ENCODE data around the gene CHCHD10. TPM values are rescaled to one million over a fixed set of nuclear protein-coding genes. Genes with fewer than 3 reads are reported as not detected.

The CHCHD10 gene
- total RNA-seq, 1 donor from 2014 or later, result 12.0 TPM

DNA sequence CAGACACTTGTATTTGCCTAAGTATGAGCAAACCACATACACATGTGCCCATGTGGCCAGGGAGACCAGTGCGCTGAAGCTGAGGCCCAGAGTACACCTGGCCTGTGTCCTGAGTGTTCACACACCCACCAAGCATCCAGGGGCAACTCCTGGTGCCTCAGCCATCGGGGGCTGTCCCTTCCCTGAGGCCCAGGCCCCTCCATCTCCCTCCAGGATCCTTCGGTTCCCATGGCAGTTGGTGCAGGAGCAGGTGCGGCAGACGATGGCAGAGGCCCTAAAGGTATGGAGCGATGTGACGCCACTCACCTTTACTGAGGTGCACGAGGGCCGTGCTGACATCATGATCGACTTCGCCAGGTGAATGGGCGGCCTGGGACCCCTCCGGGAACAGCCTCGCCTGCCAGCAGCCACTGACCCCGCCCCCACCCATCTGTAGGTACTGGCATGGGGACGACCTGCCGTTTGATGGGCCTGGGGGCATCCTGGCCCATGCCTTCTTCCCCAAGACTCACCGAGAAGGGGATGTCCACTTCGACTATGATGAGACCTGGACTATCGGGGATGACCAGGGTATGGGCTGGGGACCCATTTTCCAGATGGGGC is 12.5 kb upstream of the CHCHD10 start:
- intact Hi-C loops (cut with DNase I), result no loop called here
- DNase-seq (ENCODE audit: extremely low spot score in 2 of 2), result no peak
- H3K4me3 ChIP-seq, result no peak overlapping the region

DNA sequence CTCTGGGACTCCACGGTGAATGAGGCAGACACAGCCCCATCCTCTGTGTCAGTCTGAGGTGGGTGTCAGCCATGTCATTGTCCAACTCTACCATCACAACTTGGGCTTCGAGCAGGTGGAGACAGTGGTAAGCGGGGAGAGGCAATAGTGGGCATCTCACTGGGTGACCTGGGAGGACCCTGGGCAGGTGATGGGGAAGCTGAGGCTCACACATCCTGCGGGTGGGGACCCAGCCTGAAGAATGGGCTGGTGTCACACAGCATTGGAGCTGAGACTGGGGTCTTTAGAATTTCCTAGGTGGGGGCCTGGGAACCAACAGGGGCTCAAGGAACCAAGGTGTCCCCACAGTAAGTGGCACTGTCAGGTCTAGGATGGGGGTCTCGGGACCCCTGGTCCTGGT is 12.0 kb upstream of the CHCHD10 start:
- no peak overlapping the region for H3K4me3 ChIP-seq
- no peak overlapping the region for H3K27ac ChIP-seq
- no peaks in the 10 kb centered on the region for H3K9me3 ChIP-seq
- peaks cover 31% of the 10 kb centered on the region for H3K4me1 ChIP-seq
- TF ChIP-seq POLR2A (IDR thresholded peaks at IDR 0.05) (no peak), POLR2AphosphoS5 (IDR thresholded peaks at IDR 0.05; ENCODE audit: insufficient read depth in 1 of 2, low read depth in 1 of 2) (no peak)
- TF ChIP-seq, protein P1, sequence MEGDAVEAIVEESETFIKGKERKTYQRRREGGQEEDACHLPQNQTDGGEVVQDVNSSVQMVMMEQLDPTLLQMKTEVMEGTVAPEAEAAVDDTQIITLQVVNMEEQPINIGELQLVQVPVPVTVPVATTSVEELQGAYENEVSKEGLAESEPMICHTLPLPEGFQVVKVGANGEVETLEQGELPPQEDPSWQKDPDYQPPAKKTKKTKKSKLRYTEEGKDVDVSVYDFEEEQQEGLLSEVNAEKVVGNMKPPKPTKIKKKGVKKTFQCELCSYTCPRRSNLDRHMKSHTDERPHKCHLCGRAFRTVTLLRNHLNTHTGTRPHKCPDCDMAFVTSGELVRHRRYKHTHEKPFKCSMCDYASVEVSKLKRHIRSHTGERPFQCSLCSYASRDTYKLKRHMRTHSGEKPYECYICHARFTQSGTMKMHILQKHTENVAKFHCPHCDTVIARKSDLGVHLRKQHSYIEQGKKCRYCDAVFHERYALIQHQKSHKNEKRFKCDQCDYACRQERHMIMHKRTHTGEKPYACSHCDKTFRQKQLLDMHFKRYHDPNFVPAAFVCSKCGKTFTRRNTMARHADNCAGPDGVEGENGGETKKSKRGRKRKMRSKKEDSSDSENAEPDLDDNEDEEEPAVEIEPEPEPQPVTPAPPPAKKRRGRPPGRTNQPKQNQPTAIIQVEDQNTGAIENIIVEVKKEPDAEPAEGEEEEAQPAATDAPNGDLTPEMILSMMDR (IDR thresholded peaks at IDR 0.05), result no peak
- intact Hi-C loops (cut with DNase I), result no loop called here
- H3K36me3 ChIP-seq, result no peaks in the 10 kb centered on the region
- DNase-seq (ENCODE audit: extremely low spot score in 2 of 2), result no peak
- H3K27me3 ChIP-seq, result no peaks in the 10 kb centered on the region

More for the DNA sequence above, 12.5 kb upstream of the CHCHD10 start:
- Histone ChIP-seq H3K27me3 (no peaks in the 10 kb centered on the region), H3K4me1 (peaks cover 26% of the 10 kb centered on the region), H3K9me3 (no peaks in the 10 kb centered on the region), H3K27ac (no peak overlapping the region), H3K36me3 (no peaks in the 10 kb centered on the region)
- TF ChIP-seq POLR2AphosphoS5 (IDR thresholded peaks at IDR 0.05; ENCODE audit: insufficient read depth in 1 of 2, low read depth in 1 of 2), result no peak
- TF ChIP-seq, protein P1 (IDR thresholded peaks at IDR 0.05), result no peak
- TF ChIP-seq POLR2A (IDR thresholded peaks at IDR 0.05), result no peak

DNA sequence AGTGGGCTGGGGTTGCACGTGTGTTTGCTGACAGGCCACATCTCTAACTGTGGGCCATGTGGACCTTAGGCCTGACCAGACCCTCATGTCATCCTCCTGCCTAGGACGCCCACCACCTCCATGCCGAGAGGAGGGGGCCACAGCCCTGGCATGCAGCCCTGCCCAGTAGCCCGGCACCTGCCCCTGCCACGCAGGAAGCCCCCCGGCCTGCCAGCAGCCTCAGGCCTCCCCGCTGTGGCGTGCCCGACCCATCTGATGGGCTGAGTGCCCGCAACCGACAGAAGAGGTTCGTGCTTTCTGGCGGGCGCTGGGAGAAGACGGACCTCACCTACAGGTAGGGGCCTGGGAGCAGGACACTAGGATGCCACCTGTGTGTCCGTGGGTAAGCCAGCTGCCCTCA is 11.3 kb upstream of the CHCHD10 start:
- TF ChIP-seq POLR2A (IDR thresholded peaks at IDR 0.05), result no peak
- TF ChIP-seq, protein P1 (IDR thresholded peaks at IDR 0.05), result no peak
- TF ChIP-seq POLR2AphosphoS5 (IDR thresholded peaks at IDR 0.05; ENCODE audit: insufficient read depth in 1 of 2, low read depth in 1 of 2), result no peak
- intact Hi-C loops (cut with DNase I), result no loop called here
- H3K4me1 ChIP-seq, result peaks cover 37% of the 10 kb centered on the region
- H3K9me3 ChIP-seq, result no peaks in the 10 kb centered on the region
- no peak for DNase-seq (ENCODE audit: extremely low spot score in 2 of 2)
- no peak overlapping the region for H3K4me3 ChIP-seq
- no peak overlapping the region for H3K27ac ChIP-seq
- no peaks in the 10 kb centered on the region for H3K27me3 ChIP-seq
- H3K36me3 ChIP-seq, result no peaks in the 10 kb centered on the region

GRCh38 chr22:23778577-23778900 is 10.8 kb upstream of the CHCHD10 start:
- H3K4me3 ChIP-seq, result no peak overlapping the region
- no peaks in the 10 kb centered on the region for H3K9me3 ChIP-seq
- no peaks in the 10 kb centered on the region for H3K27me3 ChIP-seq
- peaks cover 43% of the 10 kb centered on the region for H3K4me1 ChIP-seq
- H3K27ac ChIP-seq, result no peak overlapping the region
- no peak for DNase-seq (ENCODE audit: extremely low spot score in 2 of 2)
- no peaks in the 10 kb centered on the region for H3K36me3 ChIP-seq
- intact Hi-C loops (cut with DNase I), result no loop called here
- TF ChIP-seq, protein P1 (IDR thresholded peaks at IDR 0.05), result no peak
- TF ChIP-seq POLR2AphosphoS5 (IDR thresholded peaks at IDR 0.05; ENCODE audit: insufficient read depth in 1 of 2, low read depth in 1 of 2) (no peak), POLR2A (IDR thresholded peaks at IDR 0.05) (no peak)

GRCh38 chr22:23777776-23778576 is 10.2 kb upstream of the CHCHD10 start:
- Histone ChIP-seq H3K27ac (no peak overlapping the region), H3K4me1 (peaks cover 46% of the 10 kb centered on the region), H3K4me3 (no peak overlapping the region), H3K27me3 (no peaks in the 10 kb centered on the region), H3K36me3 (no peaks in the 10 kb centered on the region), H3K9me3 (no peaks in the 10 kb centered on the region)
- intact Hi-C loops (cut with DNase I), result no loop called here
- DNase-seq (ENCODE audit: extremely low spot score in 2 of 2), result no peak
- TF ChIP-seq POLR2AphosphoS5 (IDR thresholded peaks at IDR 0.05; ENCODE audit: insufficient read depth in 1 of 2, low read depth in 1 of 2), result no peak
- TF ChIP-seq, protein P1 (IDR thresholded peaks at IDR 0.05), result no peak
